HEK293 (cell line): ENCODE results near the gene MSH4.
"Not testable (repeated sequence)": the region's sequence is repeated elsewhere in the genome, so short reads cannot be mapped to it uniquely, and the experiment has no call there.

ENCODE experiments used
- CTCF ChIA-PET: fragments of 350-600 bp; formaldehyde crosslinking; extraction: SDS; loops from one replicate; lab custom pipeline; 2021; ENCODE audit warnings: antibody characterized with exemption; lab: Yijun Ruan, JAX
- POLR2A ChIA-PET: fragments of 300-600 bp; formaldehyde crosslinking; extraction: SDS; loops from one replicate; lab custom pipeline; 2020; ENCODE audit warnings: antibody characterized with exemption, inconsistent platforms; lab: Yijun Ruan, JAX
- H3K27ac ChIP-seq: fragments of 200-500 bp; sonication (Bioruptor generic); 2 replicates; pipeline ENCODE4 v1.5.1; 2014; ENCODE audit warnings: low read depth, low read length, control low read depth, inconsistent platforms; ENCODE audit errors: extremely low read depth
- H3K36me3 ChIP-seq, 2 experiments: fragments of 200-500 bp in 1 of 2; sonication (Bioruptor generic) in 1 of 2; 1 replicate in 1 of 2; 2 replicates in 1 of 2; pipeline ENCODE4 v1.5.1; 2014 to 2017; ENCODE audit warnings: inconsistent platforms in 2 of 2, low read length in 2 of 2; ENCODE audit not compliant: control insufficient read depth in 2 of 2, insufficient read depth in 1 of 2
- H3K4me1 ChIP-seq: fragments of 200-500 bp; sonication (Bioruptor generic); 2 replicates; pipeline ENCODE4 v1.5.1; 2014; ENCODE audit warnings: mild to moderate bottlenecking, low read length, inconsistent platforms; ENCODE audit not compliant: control insufficient read depth, insufficient read depth
- H3K4me3 ChIP-seq: 2 replicates; pipeline ENCODE4 v1.5.1; 2011; ENCODE audit warnings: low read depth, mild to moderate bottlenecking, control low read depth, low read length, moderate library complexity
- H3K9me3 ChIP-seq: fragments of 200-500 bp; sonication (Bioruptor generic); 2 replicates; pipeline ENCODE4 v1.5.1; 2014; ENCODE audit warnings: low read depth, low read length, inconsistent platforms; ENCODE audit not compliant: control insufficient read depth, insufficient read depth
- EGR2 ChIP-seq: fragments of 450-650 bp; formaldehyde crosslinking; IDR thresholded peaks from 2 replicates; pipeline ENCODE4 v1.5.1; 2016; ENCODE audit warnings: low read depth, missing biosample characterization, missing genetic modification characterization
- SP7 ChIP-seq: fragments of 450-650 bp; formaldehyde crosslinking; IDR thresholded peaks from 2 replicates; pipeline ENCODE4 v1.5.1; 2016; ENCODE audit warnings: missing biosample characterization, missing genetic modification characterization
- ZNF121 ChIP-seq: fragments of 450-650 bp; formaldehyde crosslinking; IDR thresholded peaks from 2 replicates; pipeline ENCODE4 v1.5.1; 2016; ENCODE audit warnings: missing biosample characterization, missing genetic modification characterization
- ZNF362 ChIP-seq: fragments of 450-650 bp; formaldehyde crosslinking; IDR thresholded peaks from 2 replicates; pipeline ENCODE4 v1.5.1; 2016; ENCODE audit warnings: missing biosample characterization, missing genetic modification characterization
- ZNF48 ChIP-seq: fragments of 450-650 bp; formaldehyde crosslinking; IDR thresholded peaks from 2 replicates; pipeline ENCODE4 v1.5.1; 2016; ENCODE audit warnings: missing biosample characterization, missing genetic modification characterization
- ZNF514 ChIP-seq: fragments of 450-650 bp; formaldehyde crosslinking; IDR thresholded peaks from 2 replicates; pipeline ENCODE4 v1.5.1; 2016; ENCODE audit warnings: missing biosample characterization, missing genetic modification characterization
- ZNF664 ChIP-seq: fragments of 450-650 bp; formaldehyde crosslinking; IDR thresholded peaks from 2 replicates; pipeline ENCODE4 v1.5.1; 2016; ENCODE audit warnings: missing biosample characterization, missing genetic modification characterization
- ZNF701 ChIP-seq: fragments of 450-650 bp; formaldehyde crosslinking; IDR thresholded peaks from 2 replicates; pipeline ENCODE4 v1.5.1; 2016; ENCODE audit warnings: missing biosample characterization, missing genetic modification characterization
- ZNF707 ChIP-seq: fragments of 450-650 bp; formaldehyde crosslinking; IDR thresholded peaks from 2 replicates; pipeline ENCODE4 v1.5.1; 2016; ENCODE audit warnings: missing biosample characterization, missing genetic modification characterization
- TF ChIP-seq, protein P1 (sequence below): fragments of 450-650 bp; formaldehyde crosslinking; IDR thresholded peaks from 2 replicates; pipeline ENCODE4 v1.5.1; 2016; ENCODE audit warnings: missing biosample characterization, missing genetic modification characterization

Gene MSH4

DNA sequence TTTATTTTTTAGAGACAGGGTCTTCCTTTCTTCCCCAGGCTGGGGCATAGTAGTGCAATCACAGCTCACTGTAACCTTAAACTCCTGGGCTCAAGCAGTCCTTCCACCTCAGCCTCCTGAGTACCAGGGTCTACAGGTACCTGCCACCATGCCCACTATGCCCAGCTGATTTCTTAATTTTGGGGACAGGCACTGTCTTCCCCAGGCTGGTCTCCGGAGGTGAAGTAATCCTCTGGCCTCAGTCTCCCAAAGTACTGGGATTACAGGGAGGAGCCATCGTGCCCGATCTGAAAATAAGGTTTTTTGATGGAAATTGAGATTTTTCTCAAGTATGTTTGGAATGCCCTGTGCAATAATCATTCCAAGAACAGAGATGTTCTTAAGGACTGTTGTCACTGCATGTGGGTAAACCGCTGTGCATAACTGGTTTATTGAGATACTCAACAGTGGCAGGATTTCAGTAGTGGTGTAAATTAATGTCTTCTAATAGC, 934 bp upstream of the MSH4 start:
- ChIA-PET POLR2A (interaction anchor here (2.2 kb wide), 1 partner anchor 9 kb away, joined by 10 read pairs; the partner anchor contains the start of gene RABGGTB), CTCF (no interaction called here)
- no peak overlapping the region for H3K27ac ChIP-seq

GRCh38 chr1:75797273-75797588, 549 bp downstream of the MSH4 start:
- POLR2A ChIA-PET, result interaction anchor here (0.7 to 1.5 kb wide), 2 partner anchors 9 to 10 kb away, joined by 3 to 4 read pairs; no protein-coding TSS in a partner anchor
- H3K36me3 ChIP-seq, result peaks cover 25 to 49% of the 10 kb centered on the region in 2 experiments
- no peaks in the 10 kb centered on the region for H3K4me1 ChIP-seq
- TF ChIP-seq ZNF707, result no peak
- H3K9me3 ChIP-seq, result no peaks in the 10 kb centered on the region
- H3K4me3 ChIP-seq, result no peak overlapping the region
- no peak overlapping the region for H3K27ac ChIP-seq
- CTCF ChIA-PET, result interaction anchor here (0.6 kb wide), 1 partner anchor 554 kb away, joined by 3 read pairs; no protein-coding TSS in a partner anchor

More for the DNA sequence above, 934 bp upstream of the MSH4 start:
- Histone ChIP-seq H3K4me1 (no peaks in the 10 kb centered on the region), H3K9me3 (no peaks in the 10 kb centered on the region), H3K36me3 (peaks cover 37 to 64% of the 10 kb centered on the region in 2 experiments)
- TF ChIP-seq ZNF701, result no peak
- TF ChIP-seq ZNF664 (tag by site-specific recombination), result peak; percentile 64; the same call in 1 of the 2 replicates
- TF ChIP-seq, all 188 proteins: peak for 1
- H3K4me3 ChIP-seq, result no peak overlapping the region

DNA sequence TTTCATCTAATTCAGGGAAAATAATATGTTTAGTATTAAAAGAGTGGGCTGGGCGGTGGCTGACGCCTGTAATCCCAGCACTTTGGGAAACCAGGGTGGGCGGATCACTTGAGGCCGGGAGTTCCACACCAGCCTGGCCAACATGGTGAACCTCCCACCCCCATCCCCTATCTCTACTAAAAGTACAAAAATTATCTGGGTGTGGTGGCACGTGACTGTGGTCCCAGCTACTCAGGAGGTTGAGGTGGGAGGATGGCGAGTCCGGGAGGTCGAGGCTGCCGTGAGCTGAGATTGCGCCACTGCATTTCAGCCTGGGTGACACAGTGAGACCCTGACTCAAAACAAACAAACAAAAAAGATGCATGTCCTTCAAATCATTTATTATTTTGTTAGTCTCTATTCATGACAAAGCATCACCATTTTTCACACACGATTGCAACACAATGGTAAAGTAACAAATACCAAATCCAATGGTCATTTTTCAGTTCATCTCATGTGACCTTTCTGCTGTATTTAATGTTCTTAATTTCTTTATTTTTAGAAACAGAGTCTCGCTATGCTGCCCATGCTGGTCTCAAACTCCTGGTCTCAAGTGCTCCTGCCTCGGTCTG, 1.0 kb downstream of the MSH4 start:
- H3K4me1 ChIP-seq, result no peaks in the 10 kb centered on the region
- TF ChIP-seq, protein P1, sequence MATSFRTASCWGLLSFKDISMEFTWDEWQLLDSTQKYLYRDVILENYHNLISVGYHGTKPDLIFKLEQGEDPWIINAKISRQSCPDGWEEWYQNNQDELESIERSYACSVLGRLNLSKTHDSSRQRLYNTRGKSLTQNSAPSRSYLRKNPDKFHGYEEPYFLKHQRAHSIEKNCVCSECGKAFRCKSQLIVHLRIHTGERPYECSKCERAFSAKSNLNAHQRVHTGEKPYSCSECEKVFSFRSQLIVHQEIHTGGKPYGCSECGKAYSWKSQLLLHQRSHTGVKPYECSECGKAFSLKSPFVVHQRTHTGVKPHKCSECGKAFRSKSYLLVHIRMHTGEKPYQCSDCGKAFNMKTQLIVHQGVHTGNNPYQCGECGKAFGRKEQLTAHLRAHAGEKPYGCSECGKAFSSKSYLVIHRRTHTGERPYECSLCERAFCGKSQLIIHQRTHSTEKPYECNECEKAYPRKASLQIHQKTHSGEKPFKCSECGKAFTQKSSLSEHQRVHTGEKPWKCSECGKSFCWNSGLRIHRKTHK (tag by site-specific recombination), result no peak
- 0 out of 2 replicates have a peak, but pooled peaks have one; percentile 12 for TF ChIP-seq EGR2 (tag by site-specific recombination)
- ChIA-PET CTCF (interaction anchor here (0.6 kb wide), 1 partner anchor 554 kb away, joined by 3 read pairs; no protein-coding TSS in a partner anchor), POLR2A (interaction anchor here (1.5 kb wide), 1 partner anchor 10 kb away, joined by 4 read pairs; no protein-coding TSS in a partner anchor)
- H3K36me3 ChIP-seq, result peaks cover 21 to 44% of the 10 kb centered on the region in 2 experiments
- H3K9me3 ChIP-seq, result no peaks in the 10 kb centered on the region
- H3K4me3 ChIP-seq, result no peak overlapping the region
- H3K27ac ChIP-seq, result no peak overlapping the region

DNA sequence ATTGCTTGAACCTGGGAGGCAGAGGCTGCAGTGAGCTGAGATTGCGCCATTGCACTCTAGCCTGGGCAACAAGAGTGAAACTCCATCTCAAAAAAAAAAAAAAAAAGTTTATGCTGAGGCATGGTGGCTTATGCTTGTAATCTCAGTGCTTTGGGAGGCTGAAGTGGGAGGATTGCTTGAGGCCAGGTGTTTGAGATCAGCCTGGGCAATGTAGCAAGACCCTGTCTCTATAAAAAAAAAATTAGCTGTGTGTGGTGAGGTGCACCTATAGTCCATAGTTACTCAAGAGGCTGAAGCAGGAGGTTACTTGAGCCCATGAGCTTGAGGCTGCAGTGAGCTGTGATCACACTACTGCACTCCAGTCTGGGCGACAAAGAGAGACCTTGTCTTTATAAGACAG, 4.8 kb downstream of the MSH4 start:
- H3K36me3 ChIP-seq, H3K9me3 ChIP-seq, H3K4me1 ChIP-seq, H3K4me3 ChIP-seq, H3K27ac ChIP-seq: not testable (repeated sequence)
- ChIA-PET POLR2A (interaction anchor here (0.6 to 1.5 kb wide), 3 partner anchors 12 to 169 kb away, joined by 3 to 5 read pairs (median 4); partner anchors contain the start of gene RABGGTB), CTCF (interaction anchor here (0.7 kb wide), 1 partner anchor 41 kb away, joined by 4 read pairs; no protein-coding TSS in a partner anchor)
- TF ChIP-seq ZNF121 (tag by site-specific recombination) (peak; percentile 77), ZNF362 (tag by site-specific recombination) (peak; percentile 43; the same call in 1 of the 2 replicates)

- H3K27ac ChIP-seq, result no peak overlapping the region
- ChIA-PET POLR2A (no interaction called here), CTCF (interaction anchor here (0.7 kb wide), 1 partner anchor 70 kb away, joined by 3 read pairs; no protein-coding TSS in a partner anchor)
- H3K4me1 ChIP-seq, result no peaks in the 10 kb centered on the region
- no peaks in the 10 kb centered on the region for H3K9me3 ChIP-seq
- no peaks in the 10 kb centered on the region; a peak in 1 of 3 replicates for H3K36me3 ChIP-seq
- no peak overlapping the region for H3K4me3 ChIP-seq
- TF ChIP-seq SP7 (tag by site-specific recombination) (no peak), ZNF514 (no peak), ZNF48 (tag by site-specific recombination) (no peak), ZNF121 (tag by site-specific recombination) (no peak)
Observed at GRCh38 chr1:75808921-75809320, 12.2 kb downstream of the MSH4 start.

DNA sequence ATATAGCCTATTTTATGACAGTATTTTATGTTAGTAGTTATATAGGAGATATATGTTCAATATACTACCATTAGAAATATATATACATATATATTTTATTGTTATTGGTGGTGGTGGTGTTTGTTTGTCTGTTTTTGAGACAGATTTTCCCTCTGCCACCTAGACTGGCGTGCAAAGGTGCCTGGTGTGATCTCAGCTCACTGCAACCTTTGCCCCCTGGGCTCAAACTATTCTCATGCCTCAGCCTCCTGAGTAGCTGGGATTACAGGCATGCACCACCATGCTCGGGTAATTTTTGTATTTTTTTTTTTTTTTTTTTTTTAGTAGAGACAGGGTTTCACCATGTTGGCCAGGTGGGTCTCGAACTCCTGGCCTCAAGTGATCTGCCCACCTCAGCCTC, 13.4 kb downstream of the MSH4 start:
- CTCF ChIA-PET, POLR2A ChIA-PET, H3K4me3 ChIP-seq, H3K9me3 ChIP-seq, H3K4me1 ChIP-seq, H3K27ac ChIP-seq, H3K36me3 ChIP-seq: not testable (repeated sequence)
